MM.1S (cell line): Measurements from ENCODE around the gene ZFHX3.
"Not testable (repeated sequence)": the region's sequence is repeated elsewhere in the genome, so short reads cannot be mapped to it uniquely, and the experiment has no call there.

Experiments
- DNase-seq: peaks from one replicate; pipeline ENCODE4 v3.0.0-alpha.2; 2015
- H2AFZ ChIP-seq: fragments of 300-600 bp; sonication (generic); 2 replicates; pipeline ENCODE4 v1.6.0; 2016; ENCODE audit warnings: antibody characterized with exemption, low read length
- H3F3A ChIP-seq: fragments of 300-600 bp; sonication (generic); 2 replicates; pipeline ENCODE4 v1.6.1; 2016; ENCODE audit warnings: mild to moderate bottlenecking, antibody characterized with exemption, low read length, moderate library complexity, mixed read lengths; ENCODE audit not compliant: insufficient read depth
- H3K27ac ChIP-seq: fragments of 300-600 bp; sonication (generic); 2 replicates; pipeline ENCODE4 v1.5.1; 2016; ENCODE audit warnings: mild to moderate bottlenecking, low read length
- H3K27me3 ChIP-seq: fragments of 300-600 bp; sonication (generic); replicated peaks from 2 replicates; pipeline ENCODE4 v1.6.0; 2016; ENCODE audit warnings: low read length; ENCODE audit not compliant: insufficient read depth
- H3K36me3 ChIP-seq: fragments of 300-600 bp; sonication (generic); replicated peaks from 2 replicates; pipeline ENCODE4 v1.6.1; 2016; ENCODE audit warnings: mild to moderate bottlenecking, low read length, mixed read lengths; ENCODE audit not compliant: insufficient read depth
- H3K4me1 ChIP-seq: fragments of 300-600 bp; sonication (generic); 2 replicates; pipeline ENCODE4 v1.6.1; 2016; ENCODE audit warnings: low read length, mixed read lengths
- H3K4me2 ChIP-seq: fragments of 300-600 bp; sonication (generic); 2 replicates; pipeline ENCODE4 v1.6.0; 2016; ENCODE audit warnings: low read depth, low read length
- H3K4me3 ChIP-seq: fragments of 300-600 bp; sonication (generic); 2 replicates; pipeline ENCODE4 v1.5.1; 2016; ENCODE audit warnings: low read length, mixed read lengths
- H3K79me2 ChIP-seq: fragments of 300-600 bp; sonication (generic); 2 replicates; pipeline ENCODE4 v1.6.1; 2016; ENCODE audit warnings: mixed run types, low read length, mixed read lengths
- H3K9ac ChIP-seq: fragments of 300-600 bp; sonication (generic); 2 replicates; pipeline ENCODE4 v1.6.1; 2016; ENCODE audit warnings: low read length, mixed read lengths
- H3K9me2 ChIP-seq: fragments of 300-600 bp; sonication (generic); replicated peaks from 2 replicates; pipeline ENCODE4 v1.6.1; 2016; ENCODE audit warnings: mild to moderate bottlenecking, low read length, mixed read lengths; ENCODE audit not compliant: insufficient read depth
- H3K9me3 ChIP-seq: fragments of 300-600 bp; sonication (generic); replicated peaks from 2 replicates; pipeline ENCODE4 v1.6.1; 2016; ENCODE audit warnings: mild to moderate bottlenecking, low read length, mixed read lengths; ENCODE audit not compliant: insufficient read depth
- H4K20me1 ChIP-seq: fragments of 300-600 bp; sonication (generic); 2 replicates; pipeline ENCODE4 v1.6.1; 2016; ENCODE audit warnings: mild to moderate bottlenecking, low read length, moderate library complexity, mixed read lengths; ENCODE audit not compliant: insufficient read depth
- CTCF ChIP-seq: fragments of 300-600 bp; sonication (generic); IDR thresholded peaks from 2 replicates; pipeline ENCODE4 v1.5.1; 2016; ENCODE audit warnings: antibody characterized with exemption, low read length, mixed read lengths
- EZH2 ChIP-seq: fragments of 300-600 bp; sonication (generic); optimal IDR thresholded peaks from 2 replicates; pipeline ENCODE3; 2017; ENCODE audit warnings: low read depth, mild to moderate bottlenecking, antibody characterized with exemption, low read length, mixed read lengths
- EZH2phosphoT487 ChIP-seq: fragments of 300-600 bp; sonication (generic); IDR thresholded peaks from 2 replicates; pipeline ENCODE4 v1.6.1; 2018; ENCODE audit warnings: antibody characterized with exemption, low read length

Gene ZFHX3

GRCh38 chr16:72990571-72990970 lies 57.4 kb downstream of the ZFHX3 start:
- H3K27ac ChIP-seq, result no peak overlapping the region

GRCh38 chr16:72989579-72990551 lies 58.1 kb downstream of the ZFHX3 start:
- no peak overlapping the region for H3K9ac ChIP-seq

More at GRCh38 chr16:72990571-72990970, 57.4 kb downstream of the ZFHX3 start:
- Histone ChIP-seq H2AFZ (no peak overlapping the region), H4K20me1 (no peaks in the 10 kb centered on the region), H3K4me2 (no peak overlapping the region), H3K9ac (no peak overlapping the region), H3K9me3 (no peaks in the 10 kb centered on the region), H3K79me2 (no peaks in the 10 kb centered on the region), H3K4me1 (no peaks in the 10 kb centered on the region), H3K9me2 (no peaks in the 10 kb centered on the region), H3F3A (no peaks in the 10 kb centered on the region), H3K27me3 (no peaks in the 10 kb centered on the region), H3K36me3 (no peaks in the 10 kb centered on the region), H3K4me3 (no peak overlapping the region)
- no peak for DNase-seq
- no peak for TF ChIP-seq CTCF
- TF ChIP-seq EZH2, result no peak
- TF ChIP-seq EZH2phosphoT487, result no peak

GRCh38 chr16:72989203-72989578 lies 58.7 kb downstream of the ZFHX3 start:
- H3K9ac ChIP-seq, H3K4me2 ChIP-seq, H3K79me2 ChIP-seq: not testable (repeated sequence)

More at GRCh38 chr16:72989579-72990551, 58.1 kb downstream of the ZFHX3 start:
- Histone ChIP-seq H3K9me2 (no peaks in the 10 kb centered on the region), H3K27me3 (no peaks in the 10 kb centered on the region), H3K4me3 (no peak overlapping the region), H3K4me2 (no peak overlapping the region), H3K4me1 (no peaks in the 10 kb centered on the region), H3K27ac (no peak overlapping the region), H3K36me3 (no peaks in the 10 kb centered on the region), H3K79me2 (no peaks in the 10 kb centered on the region), H2AFZ (no peak overlapping the region), H3K9me3 (no peaks in the 10 kb centered on the region), H3F3A (no peaks in the 10 kb centered on the region), H4K20me1 (no peaks in the 10 kb centered on the region)
- DNase-seq, result no peak
- TF ChIP-seq EZH2phosphoT487 (no peak), CTCF (no peak), EZH2 (no peak)

GRCh38 chr16:72988569-72988968 lies 59.4 kb downstream of the ZFHX3 start:
- no peaks in the 10 kb centered on the region for H3K9me2 ChIP-seq
- H3F3A ChIP-seq, result no peaks in the 10 kb centered on the region
- no peak for DNase-seq
- no peaks in the 10 kb centered on the region for H3K27me3 ChIP-seq
- no peaks in the 10 kb centered on the region for H3K36me3 ChIP-seq
- H3K4me1 ChIP-seq, result no peaks in the 10 kb centered on the region
- H3K9ac ChIP-seq, result no peak overlapping the region
- H3K4me3 ChIP-seq, result no peak overlapping the region
- no peaks in the 10 kb centered on the region for H3K9me3 ChIP-seq
- H4K20me1 ChIP-seq, result no peaks in the 10 kb centered on the region
- no peak overlapping the region for H3K27ac ChIP-seq
- no peaks in the 10 kb centered on the region for H3K79me2 ChIP-seq
- no peak overlapping the region for H3K4me2 ChIP-seq
- H2AFZ ChIP-seq, result no peak overlapping the region
- no peak for TF ChIP-seq EZH2
- TF ChIP-seq EZH2phosphoT487, result no peak
- TF ChIP-seq CTCF, result no peak

More at GRCh38 chr16:72989203-72989578, 58.7 kb downstream of the ZFHX3 start:
- not testable (repeated sequence) for H3K4me3 ChIP-seq, H3K27ac ChIP-seq, H2AFZ ChIP-seq, H3F3A ChIP-seq, H3K27me3 ChIP-seq, H4K20me1 ChIP-seq, H3K9me2 ChIP-seq, DNase-seq, H3K4me1 ChIP-seq, H3K36me3 ChIP-seq, H3K9me3 ChIP-seq
